Measurements from ENCODE around the gene ADSS1. TPM values are rescaled to one million over a fixed set of nuclear protein-coding genes. Genes with fewer than 3 reads are reported as not detected.
A peak's percentile ranks its signal among the peaks of the same experiment; 100 is the strongest.

ADSS1 gene
- total RNA-seq, 5 donors from 2014 or later (not counting 1 experiment from before 2014, with no cell fraction given): 2.4 to 5.7 (median 3.5) TPM

DNA sequence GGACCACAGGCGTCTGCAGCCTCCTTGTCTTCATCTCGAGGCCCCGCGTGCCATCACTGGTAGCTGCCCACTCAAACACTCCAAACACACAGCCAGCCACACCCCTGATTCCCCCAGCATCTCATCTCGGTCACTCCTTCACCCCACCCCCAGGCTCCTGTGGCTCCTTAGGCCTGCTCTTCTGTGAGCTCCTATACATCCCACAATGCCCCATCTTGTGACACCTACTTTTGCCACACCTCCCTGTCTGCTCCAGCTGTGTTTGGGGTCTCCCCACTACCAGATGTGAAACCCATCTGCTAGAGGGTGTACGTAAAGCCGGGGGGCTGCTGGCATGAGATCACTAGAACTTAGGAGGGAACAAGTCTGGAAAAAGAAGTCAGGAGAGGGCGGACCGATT lies 67.4 kb downstream of the ADSS1 start:
- H3K9me3 ChIP-seq: no peaks in the 10 kb centered on the region
- H3K27ac Mint-ChIP-seq: no peak overlapping the region
- peaks cover 39 to 58% (median 52%) of the 10 kb centered on the region in 3 donors for H3K4me1 Mint-ChIP-seq
- WGBS (ENCODE audit: insufficient coverage): 100% methylated on average over 7 of the region's 9 CpGs
- no peak for DNase-seq
- peaks cover 3% of the 10 kb centered on the region for H3K36me3 Mint-ChIP-seq
- CTCF ChIA-PET: no interaction called here
- POLR2A ChIA-PET: no interaction called here
- no peaks in the 10 kb centered on the region for H3K27me3 Mint-ChIP-seq
- peaks cover 5 to 26% of the 10 kb centered on the region in 2 donors for H3K36me3 ChIP-seq (ENCODE audit: control insufficient read depth in 2 of 2, extremely low read depth in 1 of 2, insufficient read depth in 1 of 2, low read length in 1 of 2)
- no peaks in the 10 kb centered on the region for H3K27me3 ChIP-seq (replicated peaks in 1 of 2; ENCODE audit: control insufficient read depth in 2 of 2, extremely low read depth in 1 of 2, insufficient read depth in 2 of 2, low read length in 1 of 2)
- H3K9me3 Mint-ChIP-seq: no peaks in the 10 kb centered on the region
- peaks cover 6 to 88% of the 10 kb centered on the region in 2 experiments for H3K4me1 ChIP-seq (ENCODE audit: control insufficient read depth in 1 of 2, extremely low read depth in 1 of 2, insufficient read depth in 2 of 2, low read length in 2 of 2)
- no peak overlapping the region for H3K27ac ChIP-seq (ENCODE audit: low read length)
- H3K4me3 Mint-ChIP-seq: no peak overlapping the region
- ATAC-seq (replicated peaks in 1 of 4): no peak
- H3K4me3 ChIP-seq (ENCODE audit: control insufficient read depth in 1 of 2, extremely low read depth in 1 of 2, low read length in 1 of 2): no peak overlapping the region

DNA sequence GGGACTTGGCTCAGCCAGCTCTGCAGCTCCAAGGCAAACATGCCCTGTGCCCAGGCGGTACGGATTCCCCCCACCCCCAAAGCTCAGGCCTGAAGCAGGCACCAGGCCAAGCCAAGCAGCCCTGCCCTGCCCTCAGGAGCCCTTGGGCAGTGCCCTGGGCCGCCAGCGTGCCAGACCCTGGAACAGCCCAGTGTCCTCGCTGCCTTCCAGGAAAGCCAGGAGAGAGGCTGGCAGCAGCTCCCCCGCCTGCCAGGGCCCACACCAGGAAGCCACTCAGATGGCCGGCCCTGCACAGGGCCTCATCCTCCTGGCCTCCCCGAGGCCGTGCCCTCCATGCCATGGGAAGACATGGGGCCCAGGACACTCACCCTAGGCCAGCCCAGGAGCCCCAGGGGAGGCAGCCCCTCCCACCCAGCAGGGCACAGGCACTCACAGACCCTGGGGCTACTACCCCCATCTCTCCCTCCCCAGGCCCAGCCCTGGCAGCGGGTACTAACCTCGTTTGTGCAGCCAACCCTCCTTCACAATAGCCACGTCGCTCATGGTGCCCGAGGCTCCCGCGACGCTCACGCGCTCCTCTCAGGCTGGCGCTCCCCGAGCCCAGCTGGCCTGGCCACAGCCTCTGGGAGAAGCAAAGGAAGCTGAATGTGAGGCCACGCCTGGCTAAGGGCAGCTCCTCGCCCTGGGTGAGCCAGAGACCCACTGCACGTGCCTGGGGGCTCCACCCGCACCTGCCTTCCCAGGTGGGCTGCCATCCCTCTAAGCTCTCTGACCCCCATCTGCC lies 68.3 kb downstream of the ADSS1 start:
- H3K27ac ChIP-seq (ENCODE audit: low read length): no peak overlapping the region
- H3K4me1 Mint-ChIP-seq: peaks cover 39 to 56% (median 49%) of the 10 kb centered on the region in 3 donors
- no peak overlapping the region for H3K4me3 ChIP-seq (ENCODE audit: control insufficient read depth in 1 of 2, extremely low read depth in 1 of 2, low read length in 1 of 2)
- POLR2A ChIA-PET: no interaction called here
- DNase-seq (no peak), ATAC-seq (replicated peaks in 1 of 4) (no peak)
- WGBS (ENCODE audit: insufficient coverage): 96% methylated on average over 24 of the region's 25 CpGs
- H3K36me3 Mint-ChIP-seq: peaks cover 3% of the 10 kb centered on the region
- H3K9me3 Mint-ChIP-seq: no peaks in the 10 kb centered on the region
- CTCF ChIA-PET: no interaction called here
- no peaks in the 10 kb centered on the region for H3K9me3 ChIP-seq
- H3K27me3 Mint-ChIP-seq: no peaks in the 10 kb centered on the region
- peak overlapping the region in 1 of 3 donors; percentile 91 for H3K4me3 Mint-ChIP-seq
- no peak overlapping the region for H3K27ac Mint-ChIP-seq
- H3K4me1 ChIP-seq (ENCODE audit: control insufficient read depth in 1 of 2, extremely low read depth in 1 of 2, insufficient read depth in 2 of 2, low read length in 2 of 2): peaks cover 6 to 81% of the 10 kb centered on the region in 2 experiments
- H3K27me3 ChIP-seq (replicated peaks in 1 of 2; ENCODE audit: control insufficient read depth in 2 of 2, extremely low read depth in 1 of 2, insufficient read depth in 2 of 2, low read length in 1 of 2): no peaks in the 10 kb centered on the region
- peaks cover 5 to 26% of the 10 kb centered on the region in 2 donors for H3K36me3 ChIP-seq (ENCODE audit: control insufficient read depth in 2 of 2, extremely low read depth in 1 of 2, insufficient read depth in 1 of 2, low read length in 1 of 2)

DNA sequence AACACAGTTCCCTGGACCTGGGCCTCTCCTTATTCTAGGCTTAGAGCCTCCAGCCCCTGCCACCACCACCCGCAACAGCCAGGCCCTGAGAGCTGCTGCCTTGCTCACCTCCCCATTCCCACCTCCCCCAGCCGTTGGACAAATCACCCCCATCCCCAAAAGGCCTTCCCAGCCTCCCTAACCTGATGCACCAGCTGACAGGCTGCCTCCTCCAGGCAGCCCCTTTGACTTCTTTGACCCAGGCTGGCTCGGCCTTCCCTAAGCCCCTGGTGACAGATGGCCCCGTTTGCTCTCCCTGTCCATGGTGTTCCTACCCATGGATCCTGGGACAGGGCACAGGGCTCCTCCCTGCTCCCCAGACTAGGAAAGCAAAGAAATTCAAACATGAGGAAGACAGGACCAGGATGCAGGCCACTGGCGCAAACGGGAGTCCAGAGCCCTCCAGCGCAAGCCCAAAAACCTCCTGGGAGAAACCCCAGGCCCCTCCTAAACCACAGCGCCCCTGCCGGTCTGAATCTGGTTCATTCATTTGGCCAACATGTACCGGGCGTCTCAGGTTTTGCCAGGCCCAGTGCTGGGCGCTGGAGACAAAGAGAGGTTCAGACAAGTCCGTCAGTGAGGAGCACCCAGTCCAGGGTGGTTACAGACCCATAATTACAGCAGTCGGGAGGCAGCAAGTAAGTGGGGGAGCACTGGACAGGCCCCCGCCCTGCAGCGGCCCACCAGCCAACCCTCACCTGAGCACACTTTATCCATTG lies 69.1 kb downstream of the ADSS1 start:
- H3K4me1 ChIP-seq (ENCODE audit: control insufficient read depth in 1 of 2, extremely low read depth in 1 of 2, insufficient read depth in 2 of 2, low read length in 2 of 2): peaks cover 6 to 73% of the 10 kb centered on the region in 2 experiments
- no peak overlapping the region for H3K27ac ChIP-seq (ENCODE audit: low read length)
- Mint-ChIP-seq H3K27me3 (no peaks in the 10 kb centered on the region), H3K4me3 (peak overlapping the region; percentile 83 to 91 (median 85)), H3K4me1 (peaks cover 39 to 53% (median 45%) of the 10 kb centered on the region in 3 donors), H3K36me3 (peaks cover 3% of the 10 kb centered on the region), H3K27ac (peak overlapping the region; percentile 36 to 85), H3K9me3 (no peaks in the 10 kb centered on the region)
- ATAC-seq (replicated peaks in 1 of 4): no peak
- H3K4me3 ChIP-seq (ENCODE audit: control insufficient read depth in 1 of 2, extremely low read depth in 1 of 2, low read length in 1 of 2): no peak overlapping the region
- ChIA-PET CTCF (no interaction called here), POLR2A (no interaction called here)
- no peaks in the 10 kb centered on the region for H3K9me3 ChIP-seq
- WGBS (ENCODE audit: insufficient coverage): 94% methylated on average over 16 of the region's 16 CpGs
- H3K36me3 ChIP-seq (ENCODE audit: control insufficient read depth in 2 of 2, extremely low read depth in 1 of 2, insufficient read depth in 1 of 2, low read length in 1 of 2): peaks cover 5 to 26% of the 10 kb centered on the region in 2 donors
- no peak for DNase-seq
- H3K27me3 ChIP-seq (replicated peaks in 1 of 2; ENCODE audit: control insufficient read depth in 2 of 2, extremely low read depth in 1 of 2, insufficient read depth in 2 of 2, low read length in 1 of 2): no peaks in the 10 kb centered on the region

- H3K4me3 ChIP-seq (ENCODE audit: control insufficient read depth in 1 of 2, extremely low read depth in 1 of 2, low read length in 1 of 2): no peak overlapping the region
- DNase-seq: no peak
- no peak overlapping the region for H3K27ac ChIP-seq (ENCODE audit: low read length)
- no peaks in the 10 kb centered on the region for H3K9me3 ChIP-seq
- H3K36me3 Mint-ChIP-seq: peaks cover 3% of the 10 kb centered on the region
- H3K4me1 Mint-ChIP-seq: peaks cover 39 to 51% (median 42%) of the 10 kb centered on the region in 3 donors
- POLR2A ChIA-PET: no interaction called here
- no peaks in the 10 kb centered on the region for H3K27me3 ChIP-seq (replicated peaks in 1 of 2; ENCODE audit: control insufficient read depth in 2 of 2, extremely low read depth in 1 of 2, insufficient read depth in 2 of 2, low read length in 1 of 2)
- peak overlapping the region; percentile 83 to 91 (median 85) for H3K4me3 Mint-ChIP-seq
- 83% methylated on average over 2 of the region's 2 CpGs for WGBS (ENCODE audit: insufficient coverage)
- H3K4me1 ChIP-seq (ENCODE audit: control insufficient read depth in 1 of 2, extremely low read depth in 1 of 2, insufficient read depth in 2 of 2, low read length in 2 of 2): peaks cover 6 to 68% of the 10 kb centered on the region in 2 experiments
- H3K9me3 Mint-ChIP-seq: no peaks in the 10 kb centered on the region
- peak overlapping the region; percentile 36 to 85 for H3K27ac Mint-ChIP-seq
- H3K27me3 Mint-ChIP-seq: no peaks in the 10 kb centered on the region
- ATAC-seq (replicated peaks in 1 of 4): no peak
- H3K36me3 ChIP-seq (ENCODE audit: control insufficient read depth in 2 of 2, extremely low read depth in 1 of 2, insufficient read depth in 1 of 2, low read length in 1 of 2): peaks cover 5 to 26% of the 10 kb centered on the region in 2 donors
- CTCF ChIA-PET: no interaction called here
Observed at GRCh38 chr14:104793703-104793959, 69.6 kb downstream of the ADSS1 start.

DNA sequence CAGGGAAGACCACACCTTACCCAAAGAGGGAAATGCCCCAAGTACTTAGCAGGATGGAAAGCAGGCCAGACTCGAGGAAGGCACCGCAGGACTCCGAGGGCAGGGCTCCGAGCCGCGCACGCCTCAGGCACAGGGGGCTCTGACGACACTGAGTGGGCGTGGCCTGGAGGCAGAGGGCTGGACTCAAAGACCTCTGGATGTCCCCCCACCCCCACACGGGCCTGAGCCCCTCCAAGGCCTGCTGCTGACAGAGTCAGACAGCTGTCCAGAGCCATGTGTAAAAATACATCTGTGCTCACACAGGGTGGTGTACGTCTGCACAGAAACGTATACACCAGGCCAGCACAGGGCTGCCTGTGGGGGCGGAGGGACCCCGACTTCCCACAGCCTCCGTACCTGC lies 70.1 kb downstream of the ADSS1 start:
- Histone ChIP-seq H3K27ac (ENCODE audit: low read length) (no peak overlapping the region), H3K27me3 (replicated peaks in 1 of 2; ENCODE audit: control insufficient read depth in 2 of 2, extremely low read depth in 1 of 2, insufficient read depth in 2 of 2, low read length in 1 of 2) (no peaks in the 10 kb centered on the region), H3K4me1 (ENCODE audit: control insufficient read depth in 1 of 2, extremely low read depth in 1 of 2, insufficient read depth in 2 of 2, low read length in 2 of 2) (peaks cover 6 to 64% of the 10 kb centered on the region in 2 experiments), H3K4me3 (ENCODE audit: control insufficient read depth in 1 of 2, extremely low read depth in 1 of 2, low read length in 1 of 2) (peak overlapping the region; percentile 69 to 75), H3K9me3 (no peaks in the 10 kb centered on the region), H3K36me3 (ENCODE audit: control insufficient read depth in 2 of 2, extremely low read depth in 1 of 2, insufficient read depth in 1 of 2, low read length in 1 of 2) (peaks cover 5 to 26% of the 10 kb centered on the region in 2 donors)
- DNase-seq: peak in 11 of 35 experiments; percentile 22 to 50 (median 28)
- POLR2A ChIA-PET: no interaction called here
- H3K4me1 Mint-ChIP-seq: peaks cover 40 to 51% (median 42%) of the 10 kb centered on the region in 3 donors
- ATAC-seq (replicated peaks in 1 of 4): peak in 1 of 4 experiments; percentile 12
- H3K4me3 Mint-ChIP-seq: peak overlapping the region; percentile 83 to 91 (median 85)
- H3K27ac Mint-ChIP-seq: peak overlapping the region; percentile 80 to 85
- H3K9me3 Mint-ChIP-seq: no peaks in the 10 kb centered on the region
- peaks cover 3% of the 10 kb centered on the region for H3K36me3 Mint-ChIP-seq
- CTCF ChIA-PET: no interaction called here
- WGBS (ENCODE audit: insufficient coverage): 25% methylated on average over 12 of the region's 15 CpGs
- H3K27me3 Mint-ChIP-seq: no peaks in the 10 kb centered on the region

DNA sequence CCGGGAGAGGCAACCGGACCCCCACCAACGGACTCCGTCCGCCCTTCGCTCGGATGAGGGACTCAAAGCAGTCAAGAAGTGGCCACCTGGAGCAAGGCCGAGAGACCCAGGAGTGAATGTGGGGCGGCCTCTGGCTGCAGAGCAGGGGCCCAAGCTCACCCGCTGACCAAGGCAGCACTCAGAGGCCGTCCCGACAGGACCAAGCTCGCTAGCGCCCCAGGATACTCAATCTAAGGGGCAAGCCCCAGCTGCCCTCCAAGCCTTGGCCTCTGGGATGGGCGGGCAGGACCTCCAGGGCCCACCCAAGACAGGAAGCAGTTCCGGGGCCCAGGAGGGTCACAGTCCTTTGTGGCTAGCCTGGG lies 70.6 kb downstream of the ADSS1 start:
- Mint-ChIP-seq H3K9me3 (no peaks in the 10 kb centered on the region), H3K36me3 (peaks cover 3% of the 10 kb centered on the region), H3K4me1 (peaks cover 44 to 52% (median 45%) of the 10 kb centered on the region in 3 donors), H3K27ac (peak overlapping the region; percentile 80 to 85), H3K27me3 (no peaks in the 10 kb centered on the region), H3K4me3 (peak overlapping the region; percentile 83 to 91 (median 85))
- Histone ChIP-seq H3K9me3 (no peaks in the 10 kb centered on the region), H3K4me3 (ENCODE audit: control insufficient read depth in 1 of 2, extremely low read depth in 1 of 2, low read length in 1 of 2) (peak overlapping the region; percentile 69 to 75), H3K27ac (ENCODE audit: low read length) (no peak overlapping the region), H3K4me1 (ENCODE audit: control insufficient read depth in 1 of 2, extremely low read depth in 1 of 2, insufficient read depth in 2 of 2, low read length in 2 of 2) (peaks cover 6 to 63% of the 10 kb centered on the region in 2 experiments), H3K36me3 (ENCODE audit: control insufficient read depth in 2 of 2, extremely low read depth in 1 of 2, insufficient read depth in 1 of 2, low read length in 1 of 2) (peaks cover 5 to 24% of the 10 kb centered on the region in 2 donors), H3K27me3 (replicated peaks in 1 of 2; ENCODE audit: control insufficient read depth in 2 of 2, extremely low read depth in 1 of 2, insufficient read depth in 2 of 2, low read length in 1 of 2) (no peaks in the 10 kb centered on the region)
- DNase-seq (no peak), ATAC-seq (replicated peaks in 1 of 4) (peak in 2 of 4 experiments; percentile 1)
- ChIA-PET CTCF (interaction anchor here in 1 of 2 donors (0.5 kb wide), 1 partner anchor 18 kb away, joined by 11 read pairs; no protein-coding TSS in a partner anchor), POLR2A (no interaction called here)
- 31% methylated on average over 16 of the region's 16 CpGs for WGBS (ENCODE audit: insufficient coverage)

Data from T-cell (primary cell).